Fibroblast of the conjunctiva (primary cell): ENCODE measurements around the gene SPRED2.
"Not testable (repeated sequence)": the region's sequence is repeated elsewhere in the genome, so short reads cannot be mapped to it uniquely, and the experiment has no call there.

ENCODE experiments used
- DNase-seq: peaks from one replicate; pipeline ENCODE4 v3.0.0-alpha.2; 2010; ENCODE audit warnings: low read depth

The SPRED2 gene

GRCh38 chr2:65340898-65341681, 91.3 kb downstream of the SPRED2 start:
- no peak for DNase-seq

DNA sequence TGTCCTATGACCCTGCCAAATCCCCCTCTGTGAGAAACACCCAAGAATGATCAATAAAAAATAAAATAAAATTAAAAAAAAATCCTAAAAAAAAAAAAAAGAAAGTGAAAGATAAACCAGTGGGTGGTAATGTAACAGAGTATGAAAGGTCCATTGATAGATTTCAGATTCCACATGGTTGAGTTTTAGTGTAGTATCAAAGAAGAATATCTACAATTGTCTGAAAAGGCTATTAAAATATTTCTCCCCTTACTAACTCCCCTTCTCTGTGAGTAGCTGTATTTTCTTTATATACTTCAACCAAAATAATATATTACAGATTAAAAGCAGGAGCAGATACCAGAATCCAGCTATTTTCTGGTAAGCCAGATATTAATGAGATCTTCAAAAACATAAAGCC, 92.8 kb downstream of the SPRED2 start:
- DNase-seq = no peak

- DNase-seq = not testable (repeated sequence)
These were observed 93.4 kb downstream of the SPRED2 start for GRCh38 chr2:65338830-65339495.

GRCh38 chr2:65337915-65338314, 94.5 kb downstream of the SPRED2 start:
- DNase-seq = not testable (repeated sequence)

- no peak for DNase-seq
These were observed 97.7 kb downstream of the SPRED2 start for GRCh38 chr2:65334714-65335113.

DNA sequence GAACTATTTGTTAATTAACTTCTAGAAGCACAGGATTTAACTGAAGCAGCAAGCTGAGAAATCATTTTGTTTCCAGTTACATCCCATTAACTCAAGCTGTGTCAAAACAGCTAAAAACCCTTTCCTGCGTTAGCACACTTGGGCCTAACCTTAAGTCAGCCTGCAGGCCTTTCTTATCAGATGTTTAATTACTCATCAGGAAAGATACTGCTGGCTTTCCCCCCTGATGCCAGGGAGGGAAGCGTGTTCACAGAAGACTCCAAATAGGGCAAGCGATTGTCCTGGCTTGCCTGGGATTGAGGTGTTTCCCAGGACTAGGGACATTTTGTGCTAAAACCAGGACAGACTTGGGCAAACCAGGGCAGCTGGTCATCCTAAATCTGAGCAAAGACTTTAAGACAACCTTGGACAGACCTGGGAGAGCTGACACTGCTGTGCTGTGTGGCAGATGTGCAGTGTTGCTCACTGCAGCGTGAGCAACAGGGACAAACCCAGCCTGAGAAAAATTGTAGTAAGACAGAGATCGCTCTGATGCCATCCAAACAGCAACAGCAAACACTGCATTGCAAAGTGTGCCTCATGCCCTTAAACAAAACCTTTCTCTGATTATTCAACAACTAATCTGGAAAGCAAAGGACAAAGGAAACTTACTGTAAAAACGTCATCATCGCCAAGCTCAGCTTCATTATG, 100.9 kb downstream of the SPRED2 start:
- DNase-seq = no peak

- DNase-seq = no peak
These were observed 102.9 kb downstream of the SPRED2 start for GRCh38 chr2:65329525-65329924.

DNA sequence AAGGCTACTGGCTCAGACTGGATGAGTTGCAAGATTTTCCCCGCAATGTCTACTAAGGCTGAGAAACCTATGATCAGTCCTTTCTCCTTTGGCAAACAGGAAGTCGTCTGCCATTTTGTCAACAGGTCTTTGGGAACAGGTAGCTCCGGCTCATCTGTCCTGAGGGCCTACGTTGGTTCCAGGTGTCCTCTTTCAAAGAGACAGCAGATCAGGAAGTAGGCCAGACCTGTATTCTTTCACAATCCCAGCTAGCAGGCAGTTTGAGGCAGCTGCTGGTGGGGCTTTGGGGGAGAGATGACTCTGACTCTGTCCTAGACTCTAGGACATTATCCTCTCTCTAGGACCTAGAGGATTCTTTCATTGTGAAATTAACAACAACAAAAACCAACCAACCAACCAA, 106.1 kb downstream of the SPRED2 start:
- no peak for DNase-seq

GRCh38 chr2:65325066-65325465, 107.3 kb downstream of the SPRED2 start:
- no peak for DNase-seq

GRCh38 chr2:65320946-65321345, 111.5 kb downstream of the SPRED2 start:
- no peak for DNase-seq

GRCh38 chr2:65320042-65320725, 112.2 kb downstream of the SPRED2 start:
- DNase-seq = peak; percentile 66

GRCh38 chr2:65319674-65320041, 112.7 kb downstream of the SPRED2 start:
- DNase-seq = no peak

- no peak for DNase-seq
These were observed 113.2 kb downstream of the SPRED2 start for GRCh38 chr2:65319072-65319673.

GRCh38 chr2:65317841-65318240, 114.6 kb downstream of the SPRED2 start:
- DNase-seq = no peak

GRCh38 chr2:65317351-65317750, 115.0 kb downstream of the SPRED2 start:
- DNase-seq = not testable (repeated sequence)

DNA sequence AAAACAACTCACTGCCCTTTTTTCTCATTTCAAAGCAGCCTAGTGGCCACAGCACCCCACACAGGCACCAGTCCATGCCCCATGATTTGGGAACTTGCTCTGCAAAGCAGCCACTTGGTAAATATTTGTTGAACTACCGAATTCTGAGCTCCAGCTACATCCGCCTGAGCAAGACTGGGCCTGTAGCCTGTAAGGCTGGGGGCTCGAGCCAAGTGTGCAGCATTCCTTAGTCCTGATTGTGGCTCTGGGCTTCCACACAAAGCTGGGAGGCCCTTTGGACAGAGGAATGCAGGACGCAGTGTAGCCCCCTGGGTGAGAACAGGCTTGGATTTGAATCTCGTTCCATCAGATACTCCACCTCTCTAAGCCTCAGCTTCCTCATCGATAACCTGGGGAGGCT, 116.3 kb downstream of the SPRED2 start:
- DNase-seq = no peak

DNA sequence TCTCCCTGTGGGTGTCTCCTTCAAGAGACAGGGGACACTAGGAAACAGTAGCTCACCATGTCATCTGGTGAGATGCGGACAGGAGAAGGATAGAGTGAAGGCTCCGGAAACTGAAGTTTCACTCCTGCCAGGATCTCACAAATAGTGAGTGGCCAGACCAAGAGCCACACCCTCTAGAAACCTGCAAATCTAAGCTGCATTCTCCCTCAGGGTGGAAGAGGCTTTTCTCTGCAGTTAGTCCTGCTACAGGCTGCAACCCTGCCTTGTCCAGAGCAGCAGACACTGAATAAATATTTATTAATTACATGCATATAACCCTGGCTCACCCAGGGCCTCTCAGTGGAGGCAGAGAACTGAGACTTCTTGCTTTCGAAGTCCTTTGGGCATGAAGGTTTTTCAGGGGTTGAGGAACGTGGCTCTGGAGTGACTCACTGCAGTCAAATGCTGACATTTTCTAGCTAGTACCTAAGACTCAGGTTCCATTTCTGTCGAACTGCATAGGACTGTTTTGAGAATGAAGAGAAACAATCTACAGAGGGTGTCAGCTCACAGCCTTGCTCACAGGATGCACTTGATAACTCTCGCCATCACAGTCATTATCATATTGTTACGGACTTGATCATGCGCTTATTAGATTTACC, 117.5 kb downstream of the SPRED2 start:
- no peak for DNase-seq

- DNase-seq = no peak
These were observed 118.5 kb downstream of the SPRED2 start for GRCh38 chr2:65313954-65314256.

DNA sequence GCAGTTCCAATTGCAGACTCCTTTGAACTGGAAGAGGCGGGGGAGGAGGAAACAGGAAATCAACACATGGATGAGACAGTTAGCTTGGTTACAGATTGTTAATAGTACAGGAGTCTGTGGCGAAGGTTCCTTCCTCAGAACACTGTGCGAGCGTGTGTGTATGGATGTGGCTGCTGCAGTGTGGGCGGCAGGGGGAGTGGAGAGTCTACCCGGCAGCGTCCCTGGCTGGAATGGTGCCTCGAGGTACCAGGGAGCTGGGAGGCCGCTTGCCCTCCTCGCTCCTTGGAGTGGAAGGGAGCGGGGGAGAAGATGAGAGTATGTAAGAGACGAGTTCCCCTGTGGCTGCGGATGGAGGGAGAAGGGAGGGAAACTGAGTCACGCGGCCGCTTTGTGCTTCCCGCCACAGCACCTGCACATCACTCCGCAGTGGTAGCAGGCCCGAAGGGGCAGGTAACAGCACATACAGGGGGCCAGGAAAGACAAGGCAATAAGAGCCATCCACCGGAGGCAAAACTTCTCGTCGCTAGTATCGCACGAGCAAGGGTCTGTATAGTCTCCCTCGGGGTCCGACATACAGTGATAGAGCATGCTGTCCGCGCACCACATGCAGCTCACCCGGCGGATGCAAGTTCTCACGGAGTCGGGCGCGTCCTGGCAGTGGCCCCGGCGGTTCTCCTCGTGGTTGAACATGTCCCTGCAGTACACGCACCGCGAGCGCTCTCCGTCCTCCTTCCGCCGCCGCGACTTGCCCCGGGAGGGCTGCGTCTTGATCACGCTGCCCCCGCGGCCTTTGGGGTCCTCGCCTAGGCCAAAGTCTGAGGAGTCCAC, 119.1 kb downstream of the SPRED2 start:
- DNase-seq = no peak

GRCh38 chr2:65311596-65311995, 120.8 kb downstream of the SPRED2 start:
- no peak for DNase-seq

- no peak for DNase-seq
These were observed 121.3 kb downstream of the SPRED2 start for GRCh38 chr2:65311049-65311448.
